ENCODE results near the gene ASPSCR1.

The ASPSCR1 gene

GRCh38 chr17:82033359-82034085 lies 56.1 kb downstream of the ASPSCR1 start:
- TF ChIP-seq ZNF70 (CRISPR knock-in tag; IDR thresholded peaks at IDR 0.05) (no peak), ZC3H10 (CRISPR knock-in tag; IDR thresholded peaks at IDR 0.05) (no peak)
- no peak for ATAC-seq

- no peak for ATAC-seq
- TF ChIP-seq BACH2 (CRISPR knock-in tag; IDR thresholded peaks at IDR 0.05; ENCODE audit: borderline replicate concordance) (no peak), SNAI2 (CRISPR knock-in tag; IDR thresholded peaks at IDR 0.05) (no peak), ZFP30 (CRISPR knock-in tag; IDR thresholded peaks at IDR 0.05) (no peak), TOX (CRISPR knock-in tag; IDR thresholded peaks at IDR 0.05; ENCODE audit: borderline replicate concordance) (no peak), ESRRG (CRISPR knock-in tag; IDR thresholded peaks at IDR 0.05) (no peak), TCF4 (CRISPR knock-in tag; IDR thresholded peaks at IDR 0.05; ENCODE audit: borderline replicate concordance) (no peak), ZFP3 (CRISPR knock-in tag; IDR thresholded peaks at IDR 0.05) (no peak), RARB (CRISPR knock-in tag; IDR thresholded peaks at IDR 0.05) (no peak), ZNF70 (CRISPR knock-in tag; IDR thresholded peaks at IDR 0.05) (no peak), CREB5 (CRISPR knock-in tag; IDR thresholded peaks at IDR 0.05; ENCODE audit: low read depth) (no peak), ZNF8 (CRISPR knock-in tag; IDR thresholded peaks at IDR 0.05) (no peak), ZNF565 (CRISPR knock-in tag; conservative IDR thresholded peaks at IDR 0.05; ENCODE audit: low read depth) (no peak), PATZ1 (CRISPR knock-in tag; IDR thresholded peaks at IDR 0.05; ENCODE audit: borderline replicate concordance) (no peak), ISL1 (CRISPR knock-in tag; IDR thresholded peaks at IDR 0.05) (no peak)
Observed at GRCh38 chr17:82034371-82035011, 57.1 kb downstream of the ASPSCR1 start.

GRCh38 chr17:82035488-82035887 lies 58.1 kb downstream of the ASPSCR1 start:
- TF ChIP-seq SNAI2 (CRISPR knock-in tag; IDR thresholded peaks at IDR 0.05), result no peak
- no peak for TF ChIP-seq CREB5 (CRISPR knock-in tag; IDR thresholded peaks at IDR 0.05; ENCODE audit: low read depth)
- TF ChIP-seq ISL1 (CRISPR knock-in tag; IDR thresholded peaks at IDR 0.05), result no peak
- ATAC-seq, result no peak

- no peak for ATAC-seq
- TF ChIP-seq PPARA (CRISPR knock-in tag; IDR thresholded peaks at IDR 0.05; ENCODE audit: borderline replicate concordance) (no peak), ISL1 (CRISPR knock-in tag; IDR thresholded peaks at IDR 0.05) (no peak), ZFP30 (CRISPR knock-in tag; IDR thresholded peaks at IDR 0.05) (no peak), ZNF70 (CRISPR knock-in tag; IDR thresholded peaks at IDR 0.05) (no peak), ARNTL (CRISPR knock-in tag; IDR thresholded peaks at IDR 0.05; ENCODE audit: borderline replicate concordance, low read depth) (no peak), SNAI2 (CRISPR knock-in tag; IDR thresholded peaks at IDR 0.05) (no peak), CREB5 (CRISPR knock-in tag; IDR thresholded peaks at IDR 0.05; ENCODE audit: low read depth) (no peak), ZC3H10 (CRISPR knock-in tag; IDR thresholded peaks at IDR 0.05) (no peak), ZNF565 (CRISPR knock-in tag; conservative IDR thresholded peaks at IDR 0.05; ENCODE audit: low read depth) (no peak)
Observed at GRCh38 chr17:82035956-82036633, 58.7 kb downstream of the ASPSCR1 start.

GRCh38 chr17:82036634-82037091 lies 59.2 kb downstream of the ASPSCR1 start:
- no peak; the same call in 2 of the 3 replicates for ATAC-seq
- TF ChIP-seq TCF4 (CRISPR knock-in tag; IDR thresholded peaks at IDR 0.05; ENCODE audit: borderline replicate concordance), result no peak
- no peak for TF ChIP-seq TOX (CRISPR knock-in tag; IDR thresholded peaks at IDR 0.05; ENCODE audit: borderline replicate concordance)
